Stimulated activated CD8-positive, alpha-beta memory T cell treated with anti-CD3 and anti-CD28 coated beads, Interleukin-7, amount 100 ng/mL, for 1 hour (primary cell): Measurements from ENCODE around the gene IL1B.

Experiments used
- DNase-seq, 2 donors: peaks; one replicate each; pipeline ENCODE4 v3.0.0-alpha.2; 2020; ENCODE audit warnings: low read depth in 2 of 2

Gene IL1B

GRCh38 chr2:112829101-112829960 lies 7.2 kb downstream of the IL1B start:
- DNase-seq: no peak

- no peak for DNase-seq
Measured at GRCh38 chr2:112828251-112828691, 8.3 kb downstream of the IL1B start.

DNA sequence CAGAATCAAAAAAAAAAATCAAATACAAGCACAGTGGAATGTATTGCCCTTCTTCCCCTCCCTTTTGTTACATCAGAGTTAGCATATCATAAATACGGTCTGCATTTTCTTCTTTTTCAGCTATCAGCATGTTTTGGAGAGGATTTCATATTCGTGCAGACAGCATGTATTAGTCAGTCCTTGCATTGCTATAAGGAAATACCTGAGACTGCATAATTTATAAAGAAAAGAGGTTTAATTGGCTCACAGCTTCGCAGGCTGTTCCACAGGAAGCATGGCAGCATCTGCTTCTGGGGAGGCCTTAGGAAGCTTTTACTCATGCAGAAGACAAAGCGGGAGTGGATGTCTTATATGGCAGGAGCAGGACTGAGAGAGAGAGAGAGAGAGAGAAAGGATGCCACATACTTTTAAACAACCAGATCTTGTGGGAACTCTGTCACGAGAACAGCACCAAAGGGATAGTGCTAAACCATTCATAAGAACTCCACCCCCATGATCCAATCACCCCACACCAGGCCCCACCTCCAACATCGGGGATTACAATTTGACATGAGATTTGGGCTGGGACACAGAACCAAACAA lies 8.9 kb downstream of the IL1B start:
- no peak for DNase-seq

- DNase-seq: no peak
Measured at GRCh38 chr2:112827009-112827408, 9.6 kb downstream of the IL1B start.

- DNase-seq: no peak
Measured at GRCh38 chr2:112825706-112826105, 10.9 kb downstream of the IL1B start.

DNA sequence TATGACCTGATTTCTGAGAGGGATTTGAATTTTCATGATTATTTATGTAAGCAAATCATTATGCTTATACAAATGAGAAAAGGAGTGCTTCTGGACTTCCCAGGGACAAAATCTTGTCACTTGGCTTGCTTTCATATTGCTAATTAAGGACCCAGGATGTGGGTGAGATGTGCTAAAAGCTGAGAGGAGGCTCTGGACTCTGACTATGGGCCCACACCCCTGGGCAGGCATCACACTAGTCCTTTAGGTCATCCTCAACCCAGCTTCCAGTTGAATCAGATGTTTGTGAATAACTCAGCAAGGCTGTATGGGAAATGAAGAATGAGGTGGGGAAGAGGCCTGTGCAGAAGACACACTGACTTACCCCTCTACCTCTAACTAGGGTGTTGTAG lies 11.9 kb downstream of the IL1B start:
- DNase-seq: no peak

GRCh38 chr2:112821682-112822081 lies 14.9 kb downstream of the IL1B start:
- DNase-seq: no peak

- no peak for DNase-seq
Measured at GRCh38 chr2:112821142-112821541, 15.4 kb downstream of the IL1B start.

DNA sequence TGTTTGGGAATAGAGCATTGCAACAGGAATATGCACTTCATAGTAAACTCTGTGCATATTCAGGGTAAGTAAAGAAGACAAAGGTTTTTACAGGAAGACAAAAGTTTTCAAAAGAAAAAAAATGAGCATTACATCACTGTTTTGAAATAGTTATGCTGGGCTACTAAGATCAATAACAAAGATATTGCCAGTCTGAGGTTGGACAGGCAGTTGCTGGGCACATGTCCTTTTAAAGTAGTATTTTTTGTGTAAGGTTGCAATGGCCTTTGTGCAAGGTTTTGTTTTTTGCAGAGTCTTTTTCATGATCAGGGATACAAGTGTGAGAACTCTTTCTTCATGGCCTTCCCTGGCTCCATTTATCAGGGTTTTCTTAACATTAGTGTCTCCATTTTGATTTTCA lies 16.2 kb downstream of the IL1B start:
- no peak for DNase-seq

- no peak for DNase-seq
Measured at GRCh38 chr2:112819081-112819480, 17.5 kb downstream of the IL1B start.

DNA sequence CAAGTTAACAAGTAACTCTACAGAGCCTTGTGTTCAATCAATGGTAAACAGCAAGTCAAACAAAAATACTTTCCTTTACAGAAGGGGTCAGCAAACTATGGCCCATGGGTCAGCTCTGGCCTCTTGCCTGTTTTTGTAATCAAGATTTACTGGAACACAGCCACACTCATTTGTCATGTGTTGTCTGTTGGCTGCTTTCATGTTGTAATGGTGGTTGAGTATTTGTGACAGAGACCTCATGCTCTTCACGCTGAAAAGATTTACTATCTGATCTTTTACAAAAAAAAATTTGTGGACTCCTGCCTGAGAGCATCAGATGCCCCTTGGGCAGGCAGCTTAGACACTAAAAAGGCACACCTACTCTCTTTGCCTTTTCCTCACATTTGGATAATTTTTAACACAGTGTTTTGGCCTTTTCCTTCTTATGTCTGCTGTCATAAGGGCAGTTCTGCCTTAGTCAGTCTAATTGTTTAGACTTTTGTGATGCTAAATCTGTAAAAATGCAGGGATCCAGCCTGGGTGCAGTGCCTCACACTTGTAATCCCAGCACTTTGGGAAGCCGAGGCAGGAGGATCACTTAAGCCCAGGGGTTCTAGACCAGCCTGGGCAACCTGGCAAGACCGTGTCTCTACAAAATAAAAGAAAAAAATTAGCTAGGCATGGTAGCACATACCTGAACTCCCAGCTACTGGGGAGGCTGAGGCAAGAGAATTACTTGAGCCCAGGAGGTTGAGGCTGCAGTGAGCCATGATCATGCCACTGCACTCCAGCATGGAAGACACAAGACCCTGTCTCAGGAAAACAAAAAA lies 18.3 kb downstream of the IL1B start:
- DNase-seq: no peak

DNA sequence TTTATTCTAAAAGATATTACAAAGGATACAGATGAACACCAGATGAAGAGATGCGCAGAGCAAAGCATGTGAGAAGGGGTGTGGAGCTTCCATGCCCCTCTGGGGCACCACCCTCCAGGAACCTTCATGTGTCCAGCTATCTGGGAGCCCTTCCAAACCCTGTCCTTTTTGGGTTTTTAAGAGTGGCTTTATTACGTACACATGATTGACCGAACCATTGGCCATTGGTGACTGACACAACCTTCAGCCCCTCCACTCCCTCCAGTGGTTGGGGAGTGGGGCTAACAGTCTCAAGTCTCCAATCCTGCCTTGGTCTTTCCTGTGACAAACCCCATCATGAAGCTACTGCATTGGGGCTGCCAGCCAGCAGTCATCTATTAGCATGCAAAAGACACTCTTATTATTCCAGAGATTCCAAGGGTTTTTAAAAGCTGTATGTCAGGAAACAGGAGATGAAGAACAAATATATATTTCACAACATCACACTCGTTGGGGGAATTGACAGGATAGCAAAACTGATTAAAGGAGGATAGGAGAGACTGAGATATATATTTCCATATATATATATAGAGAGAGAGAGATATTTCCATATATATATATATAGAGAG lies 19.4 kb downstream of the IL1B start:
- no peak for DNase-seq

DNA sequence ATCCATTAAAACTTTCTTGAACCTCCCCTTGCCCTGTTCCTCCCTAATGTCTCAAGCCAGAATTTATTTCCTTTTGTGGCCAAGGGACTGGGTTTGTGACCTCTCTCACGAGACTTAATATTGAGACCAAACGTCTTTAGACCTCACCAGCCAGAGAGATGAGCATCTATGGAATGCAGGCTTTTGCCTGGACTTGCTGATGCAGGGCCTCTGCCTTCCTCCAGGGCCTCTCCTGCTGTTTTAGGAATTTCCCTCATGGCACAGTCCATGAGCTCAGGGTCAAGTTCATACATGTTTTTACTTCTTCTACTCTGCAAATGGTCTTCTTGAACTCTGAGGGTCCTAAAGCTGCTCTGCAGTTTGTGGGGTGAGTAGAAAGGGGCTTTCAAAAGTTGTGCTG lies 22.3 kb downstream of the IL1B start:
- no peak for DNase-seq

GRCh38 chr2:112813280-112813966 lies 23.2 kb downstream of the IL1B start:
- DNase-seq: no peak

GRCh38 chr2:112812318-112813267 lies 24.0 kb downstream of the IL1B start:
- DNase-seq: no peak

DNA sequence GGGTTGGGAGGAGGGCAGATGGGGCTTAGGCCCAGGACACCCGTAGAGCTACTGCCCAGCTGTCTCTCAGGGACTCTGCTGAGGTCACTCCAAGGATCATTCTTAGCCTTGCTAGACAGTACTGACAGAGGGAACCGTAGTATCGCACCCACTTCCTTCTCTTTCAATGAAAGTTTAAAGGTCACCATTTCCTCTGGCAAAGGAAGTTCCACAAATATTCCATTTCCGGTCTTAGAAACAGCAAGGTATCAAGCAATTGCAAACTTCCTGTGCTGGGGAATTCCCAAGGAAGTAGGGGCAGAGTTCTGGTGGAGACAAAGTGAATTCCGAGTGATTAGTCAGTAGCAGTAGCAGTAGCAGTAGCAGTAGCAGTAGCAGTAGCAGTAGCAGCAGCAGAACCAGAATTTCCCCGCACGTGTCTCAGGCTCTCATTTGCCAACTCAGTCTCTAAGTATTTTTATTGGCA lies 24.7 kb downstream of the IL1B start:
- no peak for DNase-seq

DNA sequence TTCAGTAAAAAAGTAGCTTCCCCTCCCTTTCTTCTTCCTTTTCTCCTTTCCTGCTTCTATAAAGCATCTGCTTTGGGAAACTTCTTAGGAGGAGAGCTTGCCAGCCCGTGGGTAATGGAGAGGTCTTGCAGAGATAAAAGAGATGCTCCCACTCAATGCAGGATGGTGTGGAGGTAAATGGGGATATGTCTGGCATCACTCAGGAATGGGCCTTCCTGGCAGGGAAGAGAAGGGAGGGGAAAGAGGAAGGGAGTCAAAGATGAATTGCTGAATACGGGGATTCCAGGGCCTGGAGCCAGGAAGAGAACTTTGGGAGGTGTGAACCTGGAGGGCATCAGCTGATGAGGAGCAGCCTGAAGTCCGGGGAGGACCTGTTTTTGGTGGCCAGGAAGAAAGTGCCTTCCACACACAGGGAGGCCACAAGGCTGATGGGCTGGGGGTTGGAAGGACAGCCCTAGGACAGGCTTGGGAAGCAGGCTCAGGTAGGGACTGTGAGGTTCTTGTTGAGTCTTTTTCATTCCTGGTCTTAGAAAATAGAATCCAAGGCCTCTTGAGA lies 25.2 kb downstream of the IL1B start:
- DNase-seq: no peak

DNA sequence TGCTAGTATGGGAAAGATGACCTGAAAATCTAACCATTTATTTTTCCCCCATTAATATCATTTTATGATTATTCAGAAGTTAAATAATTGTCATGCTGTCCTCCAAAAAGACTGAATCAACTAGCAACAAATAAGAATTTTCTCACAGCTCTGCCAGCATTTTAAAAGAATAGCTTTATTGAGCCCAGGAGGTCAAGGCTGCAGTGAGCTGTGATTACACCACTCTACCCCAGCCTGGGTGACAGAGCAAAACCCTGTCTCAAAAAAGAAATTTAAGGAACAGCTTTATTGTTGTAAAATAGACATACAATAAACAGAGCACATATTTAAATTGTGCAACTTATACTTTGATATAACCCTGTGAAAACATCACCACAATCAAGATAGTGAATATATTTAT lies 27.5 kb downstream of the IL1B start:
- DNase-seq: no peak

GRCh38 chr2:112807233-112807807 lies 29.3 kb downstream of the IL1B start:
- no peak for DNase-seq

- DNase-seq: no peak
Measured at GRCh38 chr2:112805542-112805941, 31.0 kb downstream of the IL1B start.
